ENCODE results near the gene SLC38A1.

SLC38A1 gene

GRCh38 chr12:46164186-46164761, 104.6 kb downstream of the SLC38A1 start:
- TF ChIP-seq REST (IDR thresholded peaks at IDR 0.05; ENCODE audit: insufficient read depth in 1 of 2, low read depth in 2 of 2, low read length in 2 of 2) (no peak), SIN3A (IDR thresholded peaks at IDR 0.05; ENCODE audit: borderline replicate concordance, insufficient read depth, low read length) (no peak), TAF1 (IDR thresholded peaks at IDR 0.05; ENCODE audit: borderline replicate concordance, insufficient read depth, low read length) (no peak), POLR2AphosphoS5 (IDR thresholded peaks at IDR 0.05; ENCODE audit: low read depth, low read length) (no peak), FOXP2 (optimal IDR thresholded peaks at IDR 0.05; ENCODE audit: borderline replicate concordance, extremely low read depth, extremely low read length, insufficient read depth) (no peak)

GRCh38 chr12:46160981-46161690, 107.7 kb downstream of the SLC38A1 start:
- TF ChIP-seq SIN3A (IDR thresholded peaks at IDR 0.05; ENCODE audit: borderline replicate concordance, insufficient read depth, low read length), result no peak
- no peak for TF ChIP-seq REST (IDR thresholded peaks at IDR 0.05; ENCODE audit: insufficient read depth in 1 of 2, low read depth in 2 of 2, low read length in 2 of 2)
- no peak for TF ChIP-seq TAF1 (IDR thresholded peaks at IDR 0.05; ENCODE audit: borderline replicate concordance, insufficient read depth, low read length)
- no peak for TF ChIP-seq POLR2AphosphoS5 (IDR thresholded peaks at IDR 0.05; ENCODE audit: low read depth, low read length)
- no peak for TF ChIP-seq FOXP2 (optimal IDR thresholded peaks at IDR 0.05; ENCODE audit: borderline replicate concordance, extremely low read depth, extremely low read length, insufficient read depth)

DNA sequence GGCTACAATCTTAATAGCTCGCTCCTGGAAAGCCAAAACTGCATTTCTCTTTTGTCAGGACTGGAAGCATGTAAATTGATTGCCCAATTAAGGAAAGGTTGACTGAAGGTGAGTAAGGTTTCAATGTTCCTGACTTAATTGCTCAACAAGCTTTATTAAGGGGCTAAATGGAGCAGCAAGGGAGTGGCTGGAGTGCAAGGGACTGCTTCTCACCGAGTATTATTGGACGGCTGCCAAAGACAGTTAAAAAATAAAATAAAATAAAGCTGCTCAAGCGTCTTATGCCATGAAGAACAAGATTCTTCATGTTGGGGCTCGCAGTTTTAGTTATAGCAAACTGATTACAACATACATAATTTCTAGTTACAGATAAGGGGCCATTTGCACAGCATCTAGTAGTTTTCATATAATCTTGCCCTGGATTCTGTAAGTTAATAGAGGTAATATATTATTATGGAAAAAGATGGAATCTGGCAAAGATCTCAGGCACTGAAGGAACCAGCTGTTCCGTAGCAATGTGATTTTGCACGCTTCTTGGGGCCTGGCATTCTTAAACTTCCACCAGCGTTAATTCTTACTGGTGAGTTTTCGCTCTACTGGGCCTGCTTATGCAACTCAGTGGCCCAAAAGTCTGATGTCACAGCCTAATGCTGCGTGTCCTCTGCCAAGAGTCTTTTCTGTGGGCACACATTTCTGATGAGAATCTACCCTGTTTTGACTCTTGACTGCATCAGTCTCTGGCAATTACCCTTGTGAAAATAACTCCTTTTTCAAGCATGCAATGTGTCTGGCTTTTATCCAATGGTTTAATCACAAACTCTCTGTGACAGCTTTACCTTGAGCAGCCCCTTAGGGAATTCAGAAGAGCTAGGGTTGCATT, 108.5 kb downstream of the SLC38A1 start:
- TF ChIP-seq SIN3A (IDR thresholded peaks at IDR 0.05; ENCODE audit: borderline replicate concordance, insufficient read depth, low read length) (no peak), TAF1 (IDR thresholded peaks at IDR 0.05; ENCODE audit: borderline replicate concordance, insufficient read depth, low read length) (no peak), REST (IDR thresholded peaks at IDR 0.05; ENCODE audit: insufficient read depth in 1 of 2, low read depth in 2 of 2, low read length in 2 of 2) (no peak), POLR2AphosphoS5 (IDR thresholded peaks at IDR 0.05; ENCODE audit: low read depth, low read length) (no peak), FOXP2 (optimal IDR thresholded peaks at IDR 0.05; ENCODE audit: borderline replicate concordance, extremely low read depth, extremely low read length, insufficient read depth) (no peak)

- no peak for TF ChIP-seq REST (IDR thresholded peaks at IDR 0.05; ENCODE audit: insufficient read depth in 1 of 2, low read depth in 2 of 2, low read length in 2 of 2)
- TF ChIP-seq POLR2AphosphoS5 (IDR thresholded peaks at IDR 0.05; ENCODE audit: low read depth, low read length), result no peak
- TF ChIP-seq TAF1 (IDR thresholded peaks at IDR 0.05; ENCODE audit: borderline replicate concordance, insufficient read depth, low read length), result no peak
- no peak for TF ChIP-seq SIN3A (IDR thresholded peaks at IDR 0.05; ENCODE audit: borderline replicate concordance, insufficient read depth, low read length)
- TF ChIP-seq FOXP2 (optimal IDR thresholded peaks at IDR 0.05; ENCODE audit: borderline replicate concordance, extremely low read depth, extremely low read length, insufficient read depth), result no peak
These were observed 109.4 kb downstream of the SLC38A1 start for GRCh38 chr12:46159309-46159901.
